Measurements from ENCODE around the gene NUDT16L1.
"Not testable (repeated sequence)": the region's sequence is repeated elsewhere in the genome, so short reads cannot be mapped to it uniquely, and the experiment has no call there.

The NUDT16L1 gene

GRCh38 chr16:4713663-4714501 lies 20.5 kb downstream of the NUDT16L1 start:
- no peak for DNase-seq (ENCODE audit: extremely low read depth in 1 of 2, low read depth in 1 of 2)

GRCh38 chr16:4714996-4715395 lies 21.6 kb downstream of the NUDT16L1 start:
- DNase-seq (ENCODE audit: extremely low read depth in 1 of 2, low read depth in 1 of 2), result no peak

DNA sequence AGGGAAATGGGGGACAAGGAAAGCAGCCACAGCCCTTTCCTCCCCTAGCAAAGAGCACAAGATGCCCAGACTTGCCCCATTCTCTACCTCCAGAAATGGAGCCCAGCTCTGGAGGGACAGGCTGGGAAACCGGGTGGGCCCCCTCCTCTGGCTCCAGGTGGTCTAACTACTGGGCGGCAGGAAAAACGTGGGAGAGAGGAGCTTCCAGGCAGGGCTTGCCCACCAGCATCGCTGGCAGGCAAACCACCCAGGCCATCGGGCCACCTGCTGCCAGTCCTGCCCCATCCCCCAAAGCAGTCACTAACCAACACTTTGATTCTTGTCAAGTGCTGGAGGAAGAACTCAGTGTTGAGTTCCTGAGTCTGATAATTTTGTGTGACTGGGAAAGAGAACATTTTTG lies 25.1 kb downstream of the NUDT16L1 start:
- no peak for DNase-seq (ENCODE audit: extremely low read depth in 1 of 2, low read depth in 1 of 2)

- no peak for DNase-seq (ENCODE audit: extremely low read depth in 1 of 2, low read depth in 1 of 2)
Observed at GRCh38 chr16:4723071-4723767, 29.9 kb downstream of the NUDT16L1 start.

GRCh38 chr16:4724661-4725270 lies 31.4 kb downstream of the NUDT16L1 start:
- no peak for DNase-seq (ENCODE audit: extremely low read depth in 1 of 2, low read depth in 1 of 2)

GRCh38 chr16:4726616-4727015 lies 33.3 kb downstream of the NUDT16L1 start:
- no peak for DNase-seq (ENCODE audit: extremely low read depth in 1 of 2, low read depth in 1 of 2)

DNA sequence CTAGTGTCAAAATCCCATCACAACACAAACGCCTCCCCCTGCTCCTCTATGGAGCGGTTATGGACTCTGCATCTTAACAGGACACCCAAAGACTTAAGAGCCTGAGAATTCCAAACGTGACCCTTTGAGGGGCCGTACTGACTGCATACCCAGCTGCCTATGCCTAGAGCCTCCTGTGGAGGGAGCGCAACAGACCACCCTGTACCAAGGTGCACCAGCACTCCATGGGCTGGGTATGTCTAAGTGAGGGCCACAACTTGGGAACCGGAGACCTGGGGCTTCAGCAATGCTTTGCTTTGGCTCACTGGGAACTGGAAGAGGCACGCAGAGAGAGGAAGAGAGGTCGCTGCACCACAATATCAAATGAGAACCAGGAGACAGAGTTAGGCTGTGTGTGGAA lies 35.3 kb downstream of the NUDT16L1 start:
- DNase-seq (ENCODE audit: extremely low read depth in 1 of 2, low read depth in 1 of 2), result no peak

DNA sequence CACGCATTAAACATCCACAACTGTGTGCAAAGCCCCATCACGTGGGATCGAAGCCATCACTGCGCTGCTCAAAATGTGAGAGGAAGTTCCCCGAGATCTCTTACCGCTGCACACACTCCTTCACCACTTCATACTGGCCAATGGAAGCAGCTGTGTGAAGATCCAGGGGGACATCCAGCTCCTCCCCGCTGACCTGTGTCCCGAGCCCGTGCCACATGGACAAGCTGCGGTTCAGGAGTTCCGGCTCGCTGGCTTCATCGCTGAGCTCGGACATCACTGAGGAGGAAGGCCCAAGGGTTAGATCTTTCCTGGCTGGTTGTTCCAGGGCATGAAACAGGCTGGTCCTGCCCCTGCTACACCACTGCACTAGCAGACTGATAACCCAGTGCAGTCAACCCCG lies 36.5 kb downstream of the NUDT16L1 start:
- DNase-seq (ENCODE audit: extremely low read depth in 1 of 2, low read depth in 1 of 2), result no peak

DNA sequence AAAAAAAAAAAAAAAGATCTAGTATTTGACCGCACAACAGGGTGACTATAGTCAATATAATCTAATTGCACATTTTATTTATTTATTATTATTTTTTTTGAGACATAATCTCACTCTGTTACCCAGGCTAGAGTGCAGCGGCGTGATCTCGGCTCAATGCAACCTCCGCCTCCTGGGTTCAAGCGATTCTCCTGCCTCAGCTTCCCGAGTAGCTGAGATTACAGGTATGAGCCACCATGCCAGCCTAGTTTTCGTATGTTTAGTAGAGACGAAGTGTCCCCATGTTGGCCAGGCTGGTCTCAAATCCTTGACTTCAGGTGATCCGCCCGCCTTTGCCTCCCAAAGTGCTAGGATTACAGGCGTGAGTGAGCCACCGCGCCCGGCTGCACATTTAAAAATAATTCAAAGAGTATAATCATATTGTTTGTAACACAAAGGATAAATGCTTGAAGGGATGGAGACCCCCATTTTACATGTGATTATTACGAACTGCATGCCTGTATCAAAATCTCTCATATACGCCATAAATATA lies 39.9 kb downstream of the NUDT16L1 start:
- DNase-seq (ENCODE audit: extremely low read depth in 1 of 2, low read depth in 1 of 2), result no peak

DNA sequence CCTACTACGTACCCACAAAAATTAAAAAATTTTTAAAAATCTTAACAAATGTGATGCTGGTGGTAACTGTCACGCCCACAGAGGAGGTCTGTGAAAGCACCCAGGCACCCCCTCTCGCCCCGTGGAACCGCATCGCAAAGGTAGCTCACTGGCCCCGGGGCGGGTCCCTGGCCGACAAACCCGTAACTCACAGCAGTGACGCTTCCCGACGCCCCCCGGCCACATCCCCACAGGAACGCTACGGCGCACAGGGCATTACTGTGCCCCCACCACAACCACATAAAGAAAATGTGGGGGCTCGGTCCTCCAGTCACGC lies 40.3 kb downstream of the NUDT16L1 start:
- no peak for DNase-seq (ENCODE audit: extremely low read depth in 1 of 2, low read depth in 1 of 2)

- DNase-seq (ENCODE audit: extremely low read depth in 1 of 2, low read depth in 1 of 2), result peak; percentile 66 to 80
Observed at GRCh38 chr16:4734063-4734729, 40.8 kb downstream of the NUDT16L1 start, which contains the start of the genes ANKS3 and DNAAF8. Gene ANKS3, minus strand, starts transcription at chr16:4734271. Its CDS starts 4,122 bp downstream, at chr16:4730149. Gene DNAAF8, plus strand, starts transcription at chr16:4734537. Its CDS starts 1,978 bp downstream, at chr16:4736515.

GRCh38 chr16:4734730-4735535 lies 41.6 kb downstream of the NUDT16L1 start:
- peak; percentile 84 to 92 for DNase-seq (ENCODE audit: extremely low read depth in 1 of 2, low read depth in 1 of 2)

GRCh38 chr16:4736546-4736945 lies 43.2 kb downstream of the NUDT16L1 start:
- no peak for DNase-seq (ENCODE audit: extremely low read depth in 1 of 2, low read depth in 1 of 2)

DNA sequence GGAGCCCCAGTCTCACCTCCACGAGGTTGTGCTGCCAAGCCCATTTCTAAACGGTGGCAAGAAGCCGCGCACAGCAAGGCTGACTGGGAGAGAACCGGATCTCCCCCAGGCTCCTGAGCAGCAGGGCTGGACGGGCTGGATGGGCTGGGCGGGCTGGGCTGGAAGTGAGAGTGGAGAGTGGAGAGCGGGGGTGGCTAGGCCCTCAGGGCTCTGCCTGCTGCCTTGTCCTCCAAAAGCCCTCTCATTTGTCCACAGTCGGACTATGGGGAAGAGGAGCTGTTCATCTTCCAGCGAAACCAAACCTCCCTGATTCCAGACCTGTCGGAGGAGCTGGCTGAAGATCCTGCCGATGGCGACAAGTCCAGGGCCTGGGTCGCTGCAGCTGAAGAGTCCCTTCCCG lies 44.2 kb downstream of the NUDT16L1 start:
- DNase-seq (ENCODE audit: extremely low read depth in 1 of 2, low read depth in 1 of 2), result no peak

DNA sequence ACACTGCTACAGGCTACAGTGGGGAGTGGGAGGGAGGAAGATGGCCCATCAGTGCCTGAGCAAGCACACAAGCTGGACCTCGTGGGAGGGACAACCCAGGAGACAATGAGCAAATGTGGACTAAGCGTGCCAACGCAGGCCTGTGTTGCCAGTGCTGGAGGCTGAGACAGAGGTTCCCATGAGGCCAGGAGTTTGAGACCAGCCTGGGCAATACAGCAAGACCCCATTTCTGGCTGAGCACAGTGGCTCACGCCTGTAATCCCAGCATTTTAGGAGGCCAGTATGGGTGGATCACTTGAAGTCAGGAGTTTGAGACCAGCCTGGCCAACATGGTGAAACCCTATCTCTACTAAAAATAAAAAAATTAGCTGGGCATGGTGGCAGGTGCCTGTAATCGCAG lies 45.0 kb downstream of the NUDT16L1 start:
- DNase-seq (ENCODE audit: extremely low read depth in 1 of 2, low read depth in 1 of 2), result not testable (repeated sequence)

- no peak for DNase-seq (ENCODE audit: extremely low read depth in 1 of 2, low read depth in 1 of 2)
Observed at GRCh38 chr16:4743226-4743878, 50.0 kb downstream of the NUDT16L1 start.

- no peak for DNase-seq (ENCODE audit: extremely low read depth in 1 of 2, low read depth in 1 of 2)
Observed at GRCh38 chr16:4744555-4745273, 51.4 kb downstream of the NUDT16L1 start.

- DNase-seq (ENCODE audit: extremely low read depth in 1 of 2, low read depth in 1 of 2), result no peak
Observed at GRCh38 chr16:4745274-4745569, 51.9 kb downstream of the NUDT16L1 start.
